Keratinocyte (primary cell): ENCODE data around the gene PRKAA1.

Experiments used
- EZH2 ChIP-seq: IDR thresholded peaks from one replicate; pipeline ENCODE4 v1.6.1; 2012; ENCODE audit warnings: inconsistent platforms, mild to moderate bottlenecking, low read length, moderate library complexity
- TF ChIP-seq, protein P1 (sequence below), 3 experiments: IDR thresholded peaks in 1 of 3; conservative IDR thresholded peaks in 1 of 3; optimal IDR thresholded peaks in 1 of 3; 2 replicates in 2 of 3; 3 replicates in 1 of 3; pipeline versions ENCODE3 to v1.5.1; 2011; ENCODE audit warnings: low read length in 3 of 3, mild to moderate bottlenecking in 3 of 3, moderate library complexity in 2 of 3, control low read depth in 1 of 3, inconsistent platforms in 1 of 3; ENCODE audit not compliant: insufficient read depth in 2 of 3; ENCODE audit errors: extremely low read depth in 1 of 3

DNA sequence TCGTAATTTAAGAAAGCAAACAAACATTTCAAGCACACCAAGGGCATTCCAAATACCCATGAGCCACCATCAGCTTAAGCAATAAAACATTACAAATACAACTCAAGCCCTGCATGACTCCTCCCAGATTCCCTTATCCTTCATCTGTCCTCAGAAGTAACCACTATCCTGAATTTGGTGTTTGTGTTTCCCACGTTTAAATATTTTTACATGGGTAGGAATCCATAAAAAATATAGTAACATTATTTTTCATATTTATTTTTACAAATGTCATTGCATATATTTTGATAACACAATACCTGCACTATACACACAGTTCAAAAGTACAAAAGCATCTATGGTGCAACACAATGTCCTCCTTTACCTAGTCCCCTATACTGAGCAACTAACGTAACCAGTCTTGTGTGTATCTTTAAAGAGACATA lies 6.4 kb downstream of the PRKAA1 start:
- TF ChIP-seq, protein P1, sequence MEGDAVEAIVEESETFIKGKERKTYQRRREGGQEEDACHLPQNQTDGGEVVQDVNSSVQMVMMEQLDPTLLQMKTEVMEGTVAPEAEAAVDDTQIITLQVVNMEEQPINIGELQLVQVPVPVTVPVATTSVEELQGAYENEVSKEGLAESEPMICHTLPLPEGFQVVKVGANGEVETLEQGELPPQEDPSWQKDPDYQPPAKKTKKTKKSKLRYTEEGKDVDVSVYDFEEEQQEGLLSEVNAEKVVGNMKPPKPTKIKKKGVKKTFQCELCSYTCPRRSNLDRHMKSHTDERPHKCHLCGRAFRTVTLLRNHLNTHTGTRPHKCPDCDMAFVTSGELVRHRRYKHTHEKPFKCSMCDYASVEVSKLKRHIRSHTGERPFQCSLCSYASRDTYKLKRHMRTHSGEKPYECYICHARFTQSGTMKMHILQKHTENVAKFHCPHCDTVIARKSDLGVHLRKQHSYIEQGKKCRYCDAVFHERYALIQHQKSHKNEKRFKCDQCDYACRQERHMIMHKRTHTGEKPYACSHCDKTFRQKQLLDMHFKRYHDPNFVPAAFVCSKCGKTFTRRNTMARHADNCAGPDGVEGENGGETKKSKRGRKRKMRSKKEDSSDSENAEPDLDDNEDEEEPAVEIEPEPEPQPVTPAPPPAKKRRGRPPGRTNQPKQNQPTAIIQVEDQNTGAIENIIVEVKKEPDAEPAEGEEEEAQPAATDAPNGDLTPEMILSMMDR (optimal IDR thresholded peaks at IDR 0.05 in 1 of 3, IDR thresholded peaks at IDR 0.05 in 1 of 3, conservative IDR thresholded peaks at IDR 0.05 in 1 of 3; ENCODE audit: extremely low read depth in 1 of 3, insufficient read depth in 2 of 3, low read length in 3 of 3) = no peak
- no peak for TF ChIP-seq EZH2
